ENCODE results near the gene CAST. TPM values are rescaled to one million over a fixed set of nuclear protein-coding genes. Genes with fewer than 3 reads are reported as not detected.

Gene CAST
- total RNA-seq, 3 donors from 2014 or later, result 221 to 400 (median 287) TPM

DNA sequence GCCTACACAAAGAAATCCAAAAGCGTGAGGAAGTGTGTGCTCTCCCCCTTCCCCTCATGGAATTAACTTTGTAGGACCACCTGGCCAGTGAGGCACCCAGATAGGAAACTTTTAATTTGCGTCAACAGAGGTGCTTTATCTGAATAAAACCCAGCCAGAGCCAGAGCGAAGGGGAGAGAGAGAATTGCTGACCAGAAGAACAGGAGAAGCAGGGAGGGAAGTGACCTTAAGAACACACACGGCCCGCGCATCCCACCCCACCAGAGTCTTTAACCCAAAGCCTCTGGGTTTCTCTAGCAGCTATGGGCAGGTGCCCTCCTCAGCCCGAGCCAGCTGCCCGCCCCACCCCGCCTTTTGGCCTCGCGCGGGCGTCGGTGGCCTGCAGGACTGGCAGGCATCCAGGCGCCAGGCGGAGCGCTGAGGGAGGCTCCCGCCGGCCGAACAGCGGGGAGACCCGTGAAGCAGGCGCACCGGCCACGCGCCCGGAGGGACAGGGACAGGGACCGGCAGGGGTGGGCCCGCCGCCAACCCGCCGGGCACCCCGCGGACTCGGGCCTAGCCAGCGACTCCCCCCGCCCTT is 145.0 kb downstream of the CAST start:
- peak overlapping the region; percentile 76 to 89 (median 88) for H3K4me3 ChIP-seq
- intact Hi-C loops (cut with DNase I; ENCODE audit: low total_unique reads), result no loop called here
- H3K4me1 ChIP-seq, result no peaks in the 10 kb centered on the region
- H3K36me3 ChIP-seq, result no peaks in the 10 kb centered on the region
- DNase-seq (ENCODE audit: low spot score in 2 of 2), result peak; percentile 58 to 71
- H3K27ac ChIP-seq, result peak overlapping the region; percentile 98 to 99
- no peaks in the 10 kb centered on the region for H3K9me3 ChIP-seq
- no peaks in the 10 kb centered on the region for H3K27me3 ChIP-seq
- TF ChIP-seq, protein P1, sequence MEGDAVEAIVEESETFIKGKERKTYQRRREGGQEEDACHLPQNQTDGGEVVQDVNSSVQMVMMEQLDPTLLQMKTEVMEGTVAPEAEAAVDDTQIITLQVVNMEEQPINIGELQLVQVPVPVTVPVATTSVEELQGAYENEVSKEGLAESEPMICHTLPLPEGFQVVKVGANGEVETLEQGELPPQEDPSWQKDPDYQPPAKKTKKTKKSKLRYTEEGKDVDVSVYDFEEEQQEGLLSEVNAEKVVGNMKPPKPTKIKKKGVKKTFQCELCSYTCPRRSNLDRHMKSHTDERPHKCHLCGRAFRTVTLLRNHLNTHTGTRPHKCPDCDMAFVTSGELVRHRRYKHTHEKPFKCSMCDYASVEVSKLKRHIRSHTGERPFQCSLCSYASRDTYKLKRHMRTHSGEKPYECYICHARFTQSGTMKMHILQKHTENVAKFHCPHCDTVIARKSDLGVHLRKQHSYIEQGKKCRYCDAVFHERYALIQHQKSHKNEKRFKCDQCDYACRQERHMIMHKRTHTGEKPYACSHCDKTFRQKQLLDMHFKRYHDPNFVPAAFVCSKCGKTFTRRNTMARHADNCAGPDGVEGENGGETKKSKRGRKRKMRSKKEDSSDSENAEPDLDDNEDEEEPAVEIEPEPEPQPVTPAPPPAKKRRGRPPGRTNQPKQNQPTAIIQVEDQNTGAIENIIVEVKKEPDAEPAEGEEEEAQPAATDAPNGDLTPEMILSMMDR (IDR thresholded peaks at IDR 0.05), result no peak
- TF ChIP-seq POLR2AphosphoS5 (IDR thresholded peaks at IDR 0.05) (peak in 1 of 3 donors; percentile 58), POLR2A (IDR thresholded peaks at IDR 0.05) (no peak)

GRCh38 chr5:96808541-96808828 is 146.3 kb downstream of the CAST start:
- Histone ChIP-seq H3K27ac (peak overlapping the region; percentile 98 to 99), H3K27me3 (no peaks in the 10 kb centered on the region), H3K4me3 (peak overlapping the region; percentile 76 to 89 (median 88)), H3K4me1 (no peaks in the 10 kb centered on the region), H3K9me3 (no peaks in the 10 kb centered on the region), H3K36me3 (no peaks in the 10 kb centered on the region)
- TF ChIP-seq POLR2A (IDR thresholded peaks at IDR 0.05) (no peak), POLR2AphosphoS5 (IDR thresholded peaks at IDR 0.05) (peak in 1 of 3 donors; percentile 11)
- intact Hi-C loops (cut with DNase I; ENCODE audit: low total_unique reads), result no loop called here
- no peak for DNase-seq (ENCODE audit: low spot score in 2 of 2)

GRCh38 chr5:96808868-96809558 is 146.8 kb downstream of the CAST start:
- Histone ChIP-seq H3K36me3 (no peaks in the 10 kb centered on the region), H3K4me1 (no peaks in the 10 kb centered on the region), H3K9me3 (no peaks in the 10 kb centered on the region), H3K27ac (peak overlapping the region in 1 of 2 donors; percentile 99), H3K4me3 (peak overlapping the region in 2 of 3 donors; percentile 76 to 88), H3K27me3 (no peaks in the 10 kb centered on the region)
- TF ChIP-seq POLR2A (IDR thresholded peaks at IDR 0.05), result no peak
- TF ChIP-seq, protein P1 (IDR thresholded peaks at IDR 0.05), result no peak
- no peak for TF ChIP-seq POLR2AphosphoS5 (IDR thresholded peaks at IDR 0.05)
- intact Hi-C loops (cut with DNase I; ENCODE audit: low total_unique reads), result no loop called here
- DNase-seq (ENCODE audit: low spot score in 2 of 2), result no peak

GRCh38 chr5:96809921-96810320 is 147.7 kb downstream of the CAST start:
- DNase-seq (ENCODE audit: low spot score in 2 of 2), result no peak
- no peak for TF ChIP-seq POLR2AphosphoS5 (IDR thresholded peaks at IDR 0.05)
- TF ChIP-seq, protein P1 (IDR thresholded peaks at IDR 0.05), result no peak
- no peak for TF ChIP-seq POLR2A (IDR thresholded peaks at IDR 0.05)
- H3K27ac ChIP-seq, result no peak overlapping the region
- no peaks in the 10 kb centered on the region for H3K27me3 ChIP-seq
- no peak overlapping the region for H3K4me3 ChIP-seq
- H3K9me3 ChIP-seq, result no peaks in the 10 kb centered on the region
- intact Hi-C loops (cut with DNase I; ENCODE audit: low total_unique reads), result no loop called here
- H3K36me3 ChIP-seq, result no peaks in the 10 kb centered on the region
- no peaks in the 10 kb centered on the region for H3K4me1 ChIP-seq

GRCh38 chr5:96812851-96813250 is 150.7 kb downstream of the CAST start:
- no peaks in the 10 kb centered on the region for H3K4me1 ChIP-seq
- no peak overlapping the region for H3K27ac ChIP-seq
- DNase-seq (ENCODE audit: low spot score in 2 of 2), result no peak
- no peak overlapping the region for H3K4me3 ChIP-seq
- intact Hi-C loops (cut with DNase I; ENCODE audit: low total_unique reads), result no loop called here
- H3K27me3 ChIP-seq, result no peaks in the 10 kb centered on the region
- no peaks in the 10 kb centered on the region for H3K9me3 ChIP-seq
- no peak for TF ChIP-seq POLR2A (IDR thresholded peaks at IDR 0.05)
- no peaks in the 10 kb centered on the region for H3K36me3 ChIP-seq

DNA sequence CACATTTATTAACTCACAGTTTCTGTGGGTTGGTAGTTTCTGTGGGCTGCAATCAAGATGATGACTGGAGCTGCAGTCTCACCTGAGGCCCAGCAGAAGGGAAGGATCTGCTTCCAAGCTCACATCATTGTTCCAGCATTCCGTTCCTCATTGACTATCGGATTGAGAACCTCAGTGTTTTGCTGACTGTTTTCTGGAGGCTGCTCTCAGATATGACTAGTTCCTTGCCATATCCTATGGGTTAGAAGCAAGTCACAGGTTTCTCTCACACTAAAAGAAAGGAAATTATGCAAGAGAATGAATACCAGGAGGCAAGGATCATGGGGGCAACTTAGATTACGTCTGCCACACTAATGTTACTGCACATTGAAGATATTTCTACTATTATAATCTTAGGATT is 151.9 kb downstream of the CAST start:
- no peak for TF ChIP-seq POLR2AphosphoS5 (IDR thresholded peaks at IDR 0.05)
- TF ChIP-seq, protein P1 (IDR thresholded peaks at IDR 0.05), result no peak
- no peak for TF ChIP-seq POLR2A (IDR thresholded peaks at IDR 0.05)
- Histone ChIP-seq H3K9me3 (no peaks in the 10 kb centered on the region), H3K4me1 (no peaks in the 10 kb centered on the region), H3K36me3 (no peaks in the 10 kb centered on the region), H3K27me3 (no peaks in the 10 kb centered on the region), H3K27ac (no peak overlapping the region), H3K4me3 (no peak overlapping the region)
- DNase-seq (ENCODE audit: low spot score in 2 of 2), result no peak
- intact Hi-C loops (cut with DNase I; ENCODE audit: low total_unique reads), result no loop called here
